ENCODE data around the gene MCCC2. TPM values are rescaled to one million over a fixed set of nuclear protein-coding genes. Genes with fewer than 3 reads are reported as not detected.

The MCCC2 gene
- total RNA-seq, 1 experiment from 2014 or later: 32.2 TPM

- Histone ChIP-seq H3K79me2 (ENCODE audit: low read length) (no peaks in the 10 kb centered on the region), H3K4me2 (ENCODE audit: low read length) (no peak overlapping the region), H3F3A (ENCODE audit: low read length, unreplicated experiment) (no peaks in the 10 kb centered on the region), H3K9ac (ENCODE audit: low read length) (no peak overlapping the region), H3K4me3 (ENCODE audit: low read length) (no peak overlapping the region), H3K4me1 (ENCODE audit: insufficient read depth, low read length) (no peaks in the 10 kb centered on the region), H3K27ac (ENCODE audit: low read length) (no peak overlapping the region), H3K36me3 (ENCODE audit: low read depth, low read length) (no peaks in the 10 kb centered on the region; the same call in 1 of the 2 replicates), H3K27me3 (ENCODE audit: low read length) (no peaks in the 10 kb centered on the region), H2AFZ (ENCODE audit: low read length) (no peak overlapping the region), H3K9me2 (replicated peaks; ENCODE audit: low read length) (no peaks in the 10 kb centered on the region), H3K9me3 (ENCODE audit: low read length) (no peaks in the 10 kb centered on the region), H4K20me1 (ENCODE audit: low read length) (no peaks in the 10 kb centered on the region)
- 0 out of 2 replicates have a peak, but pooled peaks have one; percentile 29 for ATAC-seq
- CTCF ChIA-PET: no interaction called here
- TF ChIP-seq EZH2 (IDR thresholded peaks at IDR 0.05; ENCODE audit: low read length, unreplicated experiment) (no peak), EZH2phosphoT487 (IDR thresholded peaks at IDR 0.05; ENCODE audit: borderline replicate concordance, low read length) (no peak)
- TF ChIP-seq, protein P1, sequence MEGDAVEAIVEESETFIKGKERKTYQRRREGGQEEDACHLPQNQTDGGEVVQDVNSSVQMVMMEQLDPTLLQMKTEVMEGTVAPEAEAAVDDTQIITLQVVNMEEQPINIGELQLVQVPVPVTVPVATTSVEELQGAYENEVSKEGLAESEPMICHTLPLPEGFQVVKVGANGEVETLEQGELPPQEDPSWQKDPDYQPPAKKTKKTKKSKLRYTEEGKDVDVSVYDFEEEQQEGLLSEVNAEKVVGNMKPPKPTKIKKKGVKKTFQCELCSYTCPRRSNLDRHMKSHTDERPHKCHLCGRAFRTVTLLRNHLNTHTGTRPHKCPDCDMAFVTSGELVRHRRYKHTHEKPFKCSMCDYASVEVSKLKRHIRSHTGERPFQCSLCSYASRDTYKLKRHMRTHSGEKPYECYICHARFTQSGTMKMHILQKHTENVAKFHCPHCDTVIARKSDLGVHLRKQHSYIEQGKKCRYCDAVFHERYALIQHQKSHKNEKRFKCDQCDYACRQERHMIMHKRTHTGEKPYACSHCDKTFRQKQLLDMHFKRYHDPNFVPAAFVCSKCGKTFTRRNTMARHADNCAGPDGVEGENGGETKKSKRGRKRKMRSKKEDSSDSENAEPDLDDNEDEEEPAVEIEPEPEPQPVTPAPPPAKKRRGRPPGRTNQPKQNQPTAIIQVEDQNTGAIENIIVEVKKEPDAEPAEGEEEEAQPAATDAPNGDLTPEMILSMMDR (conservative IDR thresholded peaks at IDR 0.05; ENCODE audit: low read depth, low read length): no peak
- intact Hi-C loops (cut with micrococcal nuclease): no loop called here
- POLR2A ChIA-PET (ENCODE audit: unreplicated experiment): no interaction called here
- no TSS peak for BruUV-seq (replicated peaks)
- peak; percentile 29 for DNase-seq
Observed at GRCh38 chr5:71632168-71632567, 45.0 kb downstream of the MCCC2 start.

DNA sequence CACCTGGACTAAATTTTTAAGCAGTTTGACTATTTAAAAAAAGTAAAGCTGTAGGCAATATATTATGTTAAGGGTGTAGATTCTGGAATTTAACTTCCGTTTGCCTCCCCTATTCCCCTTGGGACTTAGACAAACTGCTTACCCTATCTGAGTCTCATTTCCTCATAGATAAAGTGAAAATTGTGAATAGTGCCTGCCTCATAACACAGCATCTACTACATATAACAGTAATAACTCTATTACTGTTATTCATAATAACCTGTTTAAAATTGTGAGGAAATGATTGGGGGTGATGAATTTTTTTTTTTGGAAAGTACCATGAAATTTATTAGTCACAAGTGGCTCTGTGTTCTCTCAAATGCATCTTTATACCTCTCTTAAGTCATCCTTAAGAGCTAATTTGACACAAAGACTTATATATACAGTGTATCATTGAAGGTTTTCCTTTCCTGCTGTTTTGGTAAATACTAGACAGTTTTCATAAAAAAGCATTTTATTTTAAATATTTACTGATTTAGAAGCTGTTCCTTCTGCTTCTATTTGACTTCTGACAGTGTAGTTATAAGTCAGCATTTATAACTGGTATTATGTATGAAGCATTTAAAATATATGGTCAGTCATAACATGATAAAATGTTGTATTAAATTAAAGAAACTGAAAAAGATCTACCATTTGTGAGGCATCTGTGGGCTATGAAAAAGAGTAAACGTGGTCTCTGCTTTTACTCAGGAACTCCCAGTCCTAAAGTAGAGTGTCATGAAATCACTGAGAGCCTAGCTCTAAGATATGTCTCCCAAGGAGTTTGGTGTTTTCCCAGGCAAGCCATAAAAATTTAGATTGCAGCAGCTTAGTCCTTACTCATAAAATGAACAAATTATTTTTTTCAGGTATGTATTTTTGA is 46.4 kb downstream of the MCCC2 start:
- H3F3A ChIP-seq (ENCODE audit: low read length, unreplicated experiment): no peaks in the 10 kb centered on the region
- POLR2A ChIA-PET (ENCODE audit: unreplicated experiment): no interaction called here
- CTCF ChIA-PET: no interaction called here
- no peaks in the 10 kb centered on the region; the same call in 1 of the 2 replicates for H3K36me3 ChIP-seq (ENCODE audit: low read depth, low read length)
- H3K4me2 ChIP-seq (ENCODE audit: low read length): no peak overlapping the region
- intact Hi-C loops (cut with micrococcal nuclease): no loop called here
- no peak overlapping the region for H3K4me3 ChIP-seq (ENCODE audit: low read length)
- no peak for TF ChIP-seq EZH2 (IDR thresholded peaks at IDR 0.05; ENCODE audit: low read length, unreplicated experiment)
- no peak for TF ChIP-seq EZH2phosphoT487 (IDR thresholded peaks at IDR 0.05; ENCODE audit: borderline replicate concordance, low read length)
- TF ChIP-seq, protein P1 (conservative IDR thresholded peaks at IDR 0.05; ENCODE audit: low read depth, low read length): no peak
- H3K27ac ChIP-seq (ENCODE audit: low read length): no peak overlapping the region
- no peaks in the 10 kb centered on the region for H3K9me2 ChIP-seq (replicated peaks; ENCODE audit: low read length)
- H3K79me2 ChIP-seq (ENCODE audit: low read length): no peaks in the 10 kb centered on the region
- H3K9ac ChIP-seq (ENCODE audit: low read length): no peak overlapping the region
- H4K20me1 ChIP-seq (ENCODE audit: low read length): no peaks in the 10 kb centered on the region
- BruUV-seq (replicated peaks): no TSS peak
- no peak for DNase-seq
- H3K27me3 ChIP-seq (ENCODE audit: low read length): no peaks in the 10 kb centered on the region
- no peaks in the 10 kb centered on the region for H3K9me3 ChIP-seq (ENCODE audit: low read length)
- ATAC-seq: no peak
- no peaks in the 10 kb centered on the region for H3K4me1 ChIP-seq (ENCODE audit: insufficient read depth, low read length)
- no peak overlapping the region for H2AFZ ChIP-seq (ENCODE audit: low read length)

GRCh38 chr5:71637133-71637532 is 50.0 kb downstream of the MCCC2 start:
- DNase-seq (no peak), ATAC-seq (peak; percentile 81)
- POLR2A ChIA-PET (ENCODE audit: unreplicated experiment): no interaction called here
- TF ChIP-seq EZH2 (IDR thresholded peaks at IDR 0.05; ENCODE audit: low read length, unreplicated experiment) (no peak), EZH2phosphoT487 (IDR thresholded peaks at IDR 0.05; ENCODE audit: borderline replicate concordance, low read length) (no peak)
- TF ChIP-seq, protein P1 (conservative IDR thresholded peaks at IDR 0.05; ENCODE audit: low read depth, low read length): no peak
- intact Hi-C loops (cut with micrococcal nuclease): loop anchor here (2.0 kb wide), 1 partner anchor 36 kb away; no protein-coding TSS in a partner anchor
- H4K20me1 ChIP-seq (ENCODE audit: low read length): no peaks in the 10 kb centered on the region
- no peak overlapping the region for H3K27ac ChIP-seq (ENCODE audit: low read length)
- H3K4me1 ChIP-seq (ENCODE audit: insufficient read depth, low read length): no peaks in the 10 kb centered on the region
- H3K9me3 ChIP-seq (ENCODE audit: low read length): no peaks in the 10 kb centered on the region
- H3K27me3 ChIP-seq (ENCODE audit: low read length): no peaks in the 10 kb centered on the region
- no peak overlapping the region for H3K4me3 ChIP-seq (ENCODE audit: low read length)
- H3F3A ChIP-seq (ENCODE audit: low read length, unreplicated experiment): no peaks in the 10 kb centered on the region
- no peaks in the 10 kb centered on the region; the same call in 1 of the 2 replicates for H3K36me3 ChIP-seq (ENCODE audit: low read depth, low read length)
- CTCF ChIA-PET: no interaction called here
- BruUV-seq (replicated peaks): no TSS peak
- H3K79me2 ChIP-seq (ENCODE audit: low read length): no peaks in the 10 kb centered on the region
- H3K9me2 ChIP-seq (replicated peaks; ENCODE audit: low read length): no peaks in the 10 kb centered on the region
- no peak overlapping the region for H2AFZ ChIP-seq (ENCODE audit: low read length)
- H3K9ac ChIP-seq (ENCODE audit: low read length): no peak overlapping the region
- H3K4me2 ChIP-seq (ENCODE audit: low read length): no peak overlapping the region
